ENCODE results near the gene PROM2.

DNA sequence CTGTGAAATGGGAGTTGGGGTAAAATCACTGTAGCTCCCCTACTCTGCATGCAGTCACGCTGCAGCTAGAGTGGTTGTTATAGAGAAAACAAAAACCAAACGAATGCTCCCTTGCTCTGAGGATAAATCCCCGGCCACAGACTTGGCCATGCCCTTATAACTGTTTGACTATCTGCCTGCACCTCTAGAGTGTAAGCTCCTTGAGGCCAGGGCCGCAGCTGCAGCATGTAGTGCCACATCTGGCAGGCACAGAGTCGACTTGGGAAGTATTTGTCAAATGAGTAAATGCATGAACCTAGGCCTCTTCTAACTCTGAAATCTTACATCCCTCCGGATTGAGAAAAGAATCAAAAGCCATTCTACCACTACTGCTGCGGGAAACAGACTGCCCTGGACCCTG is 58.8 kb downstream of the PROM2 start:
- TF ChIP-seq CTCF (IDR thresholded peaks at IDR 0.05), result no peak
- no peak for TF ChIP-seq POLR2A (IDR thresholded peaks at IDR 0.05)
